GM19240 (cell line): ENCODE results near the gene PLEKHA1.

Source experiments
- DNase-seq: peaks from one replicate; pipeline ENCODE4 v3.0.0; 2011; ENCODE audit warnings: low spot score; ENCODE audit not compliant: insufficient read length

The PLEKHA1 gene

GRCh38 chr10:122376364-122376961, 2.0 kb downstream of the PLEKHA1 start:
- no peak for DNase-seq

DNA sequence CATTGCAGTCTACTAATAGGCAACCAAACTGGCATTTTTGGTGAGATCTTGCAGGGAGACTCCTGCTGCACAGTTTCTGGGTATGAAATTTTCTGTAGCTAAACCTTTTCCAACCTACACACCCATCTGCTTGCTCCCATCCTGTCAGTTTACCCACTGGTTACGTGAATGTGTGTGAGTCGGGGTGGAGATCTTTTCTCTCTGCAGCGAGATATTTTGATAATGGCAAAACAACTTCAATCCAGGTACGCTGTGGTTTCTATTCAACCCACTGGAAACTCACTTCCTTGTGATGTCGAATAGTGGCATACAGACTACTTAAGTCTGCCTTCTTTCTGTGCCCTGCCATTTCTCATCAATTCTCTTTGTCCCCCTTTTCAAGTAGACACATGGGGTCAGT, 4.5 kb downstream of the PLEKHA1 start:
- DNase-seq: no peak

- no peak for DNase-seq
Measured at GRCh38 chr10:122379537-122379936, 5.0 kb downstream of the PLEKHA1 start.

- DNase-seq: no peak
Measured at GRCh38 chr10:122380703-122381102, 6.2 kb downstream of the PLEKHA1 start.

- DNase-seq: no peak
Measured at GRCh38 chr10:122381680-122382079, 7.2 kb downstream of the PLEKHA1 start.

GRCh38 chr10:122386514-122386913, 12.0 kb downstream of the PLEKHA1 start:
- no peak for DNase-seq

- no peak for DNase-seq
Measured at GRCh38 chr10:122387572-122387971, 13.1 kb downstream of the PLEKHA1 start.

DNA sequence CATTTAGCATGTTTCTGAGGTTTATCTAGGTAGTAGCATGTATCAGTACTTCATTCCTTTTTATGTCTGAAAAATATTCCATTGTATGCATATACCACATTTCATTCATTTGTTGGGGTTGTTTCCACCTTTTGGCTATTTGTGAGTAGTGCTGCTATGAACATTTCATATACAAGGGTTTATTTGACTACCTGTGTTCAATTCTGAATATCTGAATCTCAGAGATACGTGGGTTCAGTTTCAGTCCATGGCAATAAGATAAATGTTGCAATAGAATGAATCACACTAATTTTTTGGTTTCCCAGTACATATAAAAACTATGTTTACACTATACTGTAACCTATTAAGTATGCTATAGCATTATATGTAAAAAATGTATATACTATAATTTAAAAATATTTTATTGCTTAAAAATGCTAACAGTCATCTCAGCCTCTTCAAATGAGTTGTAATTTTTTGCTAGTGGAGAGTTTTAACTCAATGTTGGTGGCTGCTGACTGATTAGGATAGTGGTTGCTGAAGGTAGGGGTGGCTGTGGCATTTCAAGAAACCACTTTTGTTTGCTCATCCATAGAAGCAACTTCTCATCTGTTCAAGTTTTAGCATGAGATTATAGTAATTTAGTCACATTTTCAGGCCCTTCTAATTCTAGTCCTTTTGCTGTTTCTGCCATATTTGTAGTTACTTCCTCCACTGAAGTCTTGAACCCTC, 13.9 kb downstream of the PLEKHA1 start:
- DNase-seq: no peak

- DNase-seq: no peak
Measured at GRCh38 chr10:122390271-122390670, 15.8 kb downstream of the PLEKHA1 start.

- no peak for DNase-seq
Measured at GRCh38 chr10:122390679-122391078, 16.2 kb downstream of the PLEKHA1 start.

DNA sequence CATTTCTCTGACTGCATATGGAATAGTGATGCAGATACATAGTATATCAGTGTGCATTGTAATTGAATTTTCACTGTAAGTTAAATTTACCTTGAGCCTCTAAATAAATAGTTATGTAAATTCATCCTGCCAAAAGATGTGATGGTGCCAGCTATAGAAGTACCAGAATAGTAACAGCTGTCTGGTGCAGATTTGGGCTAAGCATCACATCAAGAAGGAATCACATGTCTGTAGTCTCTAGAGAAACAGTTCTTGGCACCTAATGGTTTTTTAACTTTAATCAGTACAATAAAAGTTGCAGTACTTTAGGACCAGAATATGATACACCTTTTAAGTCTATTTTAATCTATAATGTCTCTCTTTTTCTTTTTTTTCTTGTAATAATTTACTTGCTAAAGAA, 17.4 kb downstream of the PLEKHA1 start:
- DNase-seq: no peak

- DNase-seq: no peak
Measured at GRCh38 chr10:122392835-122393234, 18.3 kb downstream of the PLEKHA1 start.

GRCh38 chr10:122393288-122393687, 18.8 kb downstream of the PLEKHA1 start:
- DNase-seq: no peak

DNA sequence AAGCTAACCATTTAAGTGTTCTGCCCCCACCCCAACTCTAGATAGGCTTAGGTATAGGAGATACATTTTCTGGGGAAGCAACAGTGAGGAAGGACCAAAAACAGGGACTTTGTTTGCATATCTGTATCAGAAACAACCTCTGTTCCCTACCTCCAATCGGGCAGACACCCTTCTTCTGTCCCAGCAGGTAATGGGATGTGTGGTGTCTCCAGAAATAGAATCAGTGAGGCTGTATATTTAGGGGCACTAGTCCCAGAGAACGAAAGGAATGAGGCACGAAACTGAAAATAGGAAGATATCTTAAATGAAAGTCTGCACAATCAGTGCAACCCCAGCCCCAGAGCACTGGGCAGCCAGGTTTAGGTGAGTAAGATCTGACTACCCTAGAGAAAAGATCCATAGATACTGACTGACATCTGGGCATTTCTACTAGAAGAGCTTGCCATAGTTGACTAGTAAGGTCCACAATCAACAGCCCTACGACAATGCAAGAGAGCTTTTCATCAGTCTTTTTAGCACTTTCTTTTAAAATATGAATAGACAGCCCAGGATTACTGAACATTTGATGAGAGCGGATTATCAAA, 28.1 kb downstream of the PLEKHA1 start:
- no peak for DNase-seq

GRCh38 chr10:122404576-122404975, 30.1 kb downstream of the PLEKHA1 start:
- DNase-seq: no peak

DNA sequence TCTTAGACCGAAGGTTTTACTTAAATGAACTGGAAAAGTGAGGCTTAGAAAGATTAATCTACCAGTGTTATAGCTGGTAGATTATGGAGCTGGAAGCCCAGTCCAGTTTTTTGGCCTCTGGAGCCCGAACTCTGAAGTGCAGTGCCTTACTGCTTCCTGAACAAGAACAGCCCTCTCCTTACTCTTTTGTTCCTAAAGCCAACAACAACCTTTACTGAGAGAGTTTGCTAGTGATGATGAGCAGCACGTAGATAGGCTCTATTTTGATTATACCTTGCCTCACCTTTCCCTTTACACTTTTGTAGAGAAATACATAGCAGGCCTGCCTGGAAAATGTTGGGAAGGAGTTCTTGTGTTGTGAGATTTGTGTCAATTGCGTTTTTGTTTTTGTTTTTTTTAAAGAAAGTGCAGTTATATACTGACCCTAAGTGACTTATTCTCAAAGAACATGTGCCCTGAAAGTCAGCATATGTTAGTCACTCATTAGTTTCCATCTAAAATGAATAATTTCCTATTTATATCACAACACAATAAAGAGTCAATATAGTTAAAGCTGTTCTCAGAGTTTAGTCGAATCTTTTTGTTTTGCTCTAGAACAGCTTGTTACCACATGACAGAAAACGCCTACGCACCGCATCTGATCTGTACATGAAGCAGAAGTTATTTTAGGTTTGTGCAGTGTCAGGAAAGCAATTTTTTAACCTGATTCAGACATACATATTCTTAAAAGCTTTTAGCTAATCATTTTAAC, 33.0 kb downstream of the PLEKHA1 start:
- DNase-seq: no peak

- no peak for DNase-seq
Measured at GRCh38 chr10:122413327-122413726, 38.8 kb downstream of the PLEKHA1 start.

- no peak for DNase-seq
Measured at GRCh38 chr10:122417667-122418066, 43.2 kb downstream of the PLEKHA1 start.

GRCh38 chr10:122419016-122419415, 44.5 kb downstream of the PLEKHA1 start:
- DNase-seq: no peak

DNA sequence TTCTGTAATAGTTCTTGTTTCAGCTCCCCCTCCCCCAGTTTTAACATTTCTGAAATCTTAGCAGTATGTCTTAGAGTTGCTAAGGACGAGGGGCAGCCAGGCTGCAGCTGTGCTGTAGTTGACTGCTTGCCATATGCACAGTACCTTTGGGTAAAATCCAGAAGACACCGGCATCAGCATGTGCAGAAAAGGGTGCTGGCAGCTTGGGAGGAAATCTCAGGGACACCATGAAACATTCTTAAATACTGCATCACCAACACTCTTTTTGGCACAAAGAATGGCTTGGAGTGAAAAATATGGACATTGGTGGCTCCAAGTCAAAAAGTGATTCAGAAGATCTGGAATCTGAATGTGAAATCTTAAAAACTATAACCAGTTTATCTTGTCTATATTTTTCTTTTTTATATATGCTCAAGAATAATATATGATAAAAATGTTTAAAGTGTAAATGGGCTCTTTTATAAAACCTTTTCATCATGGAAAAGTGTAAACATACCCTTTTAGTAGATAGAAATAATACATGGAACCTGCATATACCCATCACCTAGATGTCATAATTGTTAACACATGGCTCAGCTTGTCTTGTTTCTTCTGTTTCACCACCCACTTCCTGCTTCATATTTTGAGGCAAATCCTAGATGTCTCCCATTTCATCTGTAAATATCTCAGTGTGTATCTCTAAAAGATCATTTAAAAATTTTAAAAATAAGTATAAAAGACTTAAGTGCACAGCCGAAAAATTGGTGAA, 45.5 kb downstream of the PLEKHA1 start:
- DNase-seq: no peak

GRCh38 chr10:122420624-122421007, 46.1 kb downstream of the PLEKHA1 start:
- no peak for DNase-seq
